Choroid plexus epithelial cell (primary cell): ENCODE measurements around the gene PRRC2C.

Experiments used
- DNase-seq: peaks from one replicate; pipeline ENCODE4 v3.0.0-alpha.2; 2010; ENCODE audit warnings: low read depth
- H3K4me3 ChIP-seq: 2 replicates; pipeline ENCODE4 v1.5.1; 2011; ENCODE audit warnings: low read depth, mild to moderate bottlenecking, control low read depth, low read length, moderate library complexity
- CTCF ChIP-seq: conservative IDR thresholded peaks from 2 replicates; pipeline ENCODE4 v1.5.1; 2011; ENCODE audit warnings: low read depth, mild to moderate bottlenecking, control low read depth, inconsistent platforms, low read length, moderate library complexity

Gene PRRC2C

GRCh38 chr1:171513743-171514142 is 28.4 kb downstream of the PRRC2C start:
- no peak for DNase-seq
- no peak for TF ChIP-seq CTCF
- no peak overlapping the region for H3K4me3 ChIP-seq

- no peak for DNase-seq
- no peak overlapping the region for H3K4me3 ChIP-seq
- no peak for TF ChIP-seq CTCF
These were observed 30.0 kb downstream of the PRRC2C start for GRCh38 chr1:171515299-171515698.

- TF ChIP-seq CTCF = no peak
- DNase-seq = no peak
- no peak overlapping the region for H3K4me3 ChIP-seq
These were observed 30.4 kb downstream of the PRRC2C start for GRCh38 chr1:171515741-171516140.

DNA sequence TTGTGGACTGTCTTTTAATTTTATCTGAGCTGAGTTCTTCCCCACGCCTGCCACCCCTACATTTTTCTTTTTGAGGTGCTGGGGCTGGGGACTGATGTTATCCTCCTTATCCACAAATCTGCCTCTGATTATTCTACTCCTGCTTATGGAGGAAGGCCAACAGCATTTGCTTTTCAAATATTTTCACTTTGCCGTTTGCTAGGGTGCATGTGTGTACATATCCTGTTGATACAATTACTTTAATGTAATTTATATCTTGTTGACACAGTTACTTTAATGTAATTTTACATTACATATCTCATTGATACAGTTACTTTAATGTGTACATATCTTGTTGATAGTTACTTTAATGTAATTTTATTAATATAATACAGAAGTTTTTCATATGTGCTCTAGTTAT is 36.2 kb downstream of the PRRC2C start:
- H3K4me3 ChIP-seq = no peak overlapping the region
- no peak for DNase-seq
- no peak for TF ChIP-seq CTCF

DNA sequence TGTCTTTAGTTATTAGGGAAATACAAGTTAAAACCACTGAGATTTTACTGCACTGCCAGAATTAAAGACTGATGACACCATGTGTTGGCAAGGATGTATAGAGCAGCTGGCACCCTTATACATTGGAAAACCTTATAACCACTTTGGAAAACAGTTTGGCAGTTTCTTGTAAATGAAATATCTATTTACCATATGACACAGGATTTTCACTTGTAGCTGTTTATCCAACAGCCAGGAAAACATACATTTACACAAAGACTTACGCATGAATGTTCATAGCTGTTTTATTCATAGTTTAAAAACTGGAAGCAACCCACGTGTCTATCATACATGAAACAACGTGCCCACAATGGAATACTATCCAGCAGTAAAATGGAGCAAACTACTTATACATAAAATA is 45.3 kb downstream of the PRRC2C start:
- no peak for DNase-seq
- TF ChIP-seq CTCF = no peak
- H3K4me3 ChIP-seq = no peak overlapping the region

DNA sequence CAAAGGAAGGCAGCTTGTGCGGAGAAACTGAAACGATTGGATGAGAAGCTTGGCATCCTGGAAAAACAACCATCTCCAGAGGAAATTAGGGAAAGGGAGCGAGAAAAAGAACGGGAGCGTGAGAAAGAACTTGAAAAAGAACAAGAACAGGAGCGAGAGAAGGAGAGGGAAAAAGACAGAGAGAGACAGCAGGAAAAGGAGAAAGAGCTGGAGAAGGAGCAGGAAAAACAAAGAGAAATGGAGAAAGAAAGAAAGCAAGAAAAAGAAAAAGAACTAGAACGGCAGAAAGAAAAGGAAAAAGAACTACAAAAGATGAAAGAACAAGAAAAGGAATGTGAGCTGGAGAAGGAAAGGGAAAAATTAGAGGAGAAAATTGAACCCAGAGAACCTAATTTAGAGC is 47.2 kb downstream of the PRRC2C start:
- H3K4me3 ChIP-seq = no peak overlapping the region
- no peak for DNase-seq
- TF ChIP-seq CTCF = no peak

- H3K4me3 ChIP-seq = no peak overlapping the region
- TF ChIP-seq CTCF = no peak
- DNase-seq = no peak
These were observed 60.2 kb downstream of the PRRC2C start for GRCh38 chr1:171545523-171545922.
